Thoracic aorta (tissue), 2 donors: ENCODE measurements around the gene SORCS1. TPM values are rescaled to one million over a fixed set of nuclear protein-coding genes. Genes with fewer than 3 reads are reported as not detected.

Source experiments
- ATAC-seq: fragments of 150-250 bp; one replicate; pipeline ENCODE4 v1.8.0; 2017; ENCODE audit warnings: low read depth; ENCODE audit not compliant: insufficient number of reproducible peaks, low FRiP score
- DNase-seq: peaks from one replicate; pipeline ENCODE4 v3.0.0-alpha.2; 2020; ENCODE audit warnings: low spot score
- H3K27ac ChIP-seq, 2 donors: fragments of 200-600 bp; sonication (generic); 1 replicate in 1 of 2; 2 replicates in 1 of 2; pipeline ENCODE4 v1.5.1; 2016; ENCODE audit warnings: mild to moderate bottlenecking in 2 of 2, moderate library complexity in 2 of 2
- H3K27me3 ChIP-seq: fragments of 200-600 bp; sonication (generic); replicated peaks from 2 replicates; pipeline ENCODE4 v1.6.0; 2016; ENCODE audit warnings: mild to moderate bottlenecking; ENCODE audit not compliant: insufficient read depth
- H3K36me3 ChIP-seq: fragments of 200-600 bp; sonication (generic); one replicate; pipeline ENCODE4 v1.5.1; 2016
- H3K4me1 ChIP-seq, 2 donors: fragments of 200-600 bp; sonication (generic); 1 replicate in 1 of 2; 2 replicates in 1 of 2; pipeline versions ENCODE4 v1.5.1 to v1.6.0; 2016; ENCODE audit warnings: low read depth in 2 of 2, mild to moderate bottlenecking in 1 of 2; ENCODE audit not compliant: control insufficient read depth in 1 of 2
- H3K4me3 ChIP-seq: fragments of 200-600 bp; sonication (generic); 2 replicates; pipeline ENCODE4 v1.5.1; 2016; ENCODE audit warnings: mild to moderate bottlenecking
- H3K9me3 ChIP-seq: fragments of 200-600 bp; sonication (generic); 2 replicates; pipeline ENCODE4 v1.5.1; 2016
- CTCF ChIP-seq: fragments of 200-600 bp; sonication (generic); IDR thresholded peaks from one replicate; pipeline ENCODE4 v1.5.1; 2019; ENCODE audit warnings: antibody characterized with exemption
- total RNA-seq, 2 donors: library from RNA; depleted of rRNA; stranded (reverse); fragments of >200 nt; gene quantifications; one replicate each; pipeline versions ENCODE4 v1.1.0 to v1.2.3, GENCODE V29; 2016

Gene SORCS1
- total RNA-seq, result 1 to 10 TPM in 1 of 2 donors, under 1 TPM in 1; 0.27 to 1.1 TPM

DNA sequence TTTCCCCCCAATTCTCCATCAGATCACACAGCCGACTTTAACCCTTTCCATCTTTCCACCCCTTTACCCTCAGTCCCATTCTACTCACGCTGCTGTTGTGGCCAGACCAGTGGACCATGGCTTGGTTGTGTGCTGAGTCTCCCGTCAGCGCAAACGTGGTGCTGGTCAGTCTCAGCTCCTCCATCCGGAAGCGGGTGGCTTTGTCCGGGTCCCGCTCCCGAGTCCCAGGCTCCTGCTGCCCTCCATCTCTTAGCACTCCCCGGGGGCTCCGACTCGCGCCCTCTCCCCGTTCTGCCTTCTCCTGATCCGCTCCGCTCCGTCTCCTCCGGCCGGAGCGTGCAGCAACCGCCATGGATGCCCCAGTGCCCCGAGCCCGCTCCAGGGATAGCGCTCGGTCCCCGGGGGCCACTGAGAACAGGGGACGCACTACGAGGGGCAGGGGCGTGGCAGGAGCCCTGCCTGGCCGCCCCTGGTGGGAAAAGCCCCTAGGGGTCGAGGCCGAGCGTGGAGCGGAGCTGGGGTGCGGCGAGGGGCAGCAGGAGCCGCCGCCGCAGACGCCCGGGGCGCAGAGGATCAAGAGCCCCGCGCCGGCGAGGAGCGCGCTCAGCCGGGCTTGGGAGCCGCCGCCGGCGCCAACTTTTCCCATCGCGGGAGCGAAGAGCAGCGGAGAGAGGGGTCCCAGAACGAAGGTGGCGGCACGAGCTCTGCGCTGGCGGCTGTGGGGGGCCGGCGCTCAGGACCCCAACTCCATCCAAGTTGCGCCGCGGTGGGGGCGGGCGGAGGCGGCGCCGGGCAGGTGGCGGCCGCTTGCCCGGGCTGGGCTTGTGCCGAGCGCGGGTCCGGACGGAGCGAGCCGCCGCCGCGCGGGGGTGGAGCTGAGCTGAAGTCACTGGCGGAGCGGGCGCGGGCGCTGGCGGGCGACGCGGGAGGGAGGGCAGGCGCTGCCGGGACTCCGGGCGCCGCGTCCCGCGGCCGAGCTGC lies at the start of gene SORCS1:
SORCS1 (minus strand) TSS at position 826 of the 981 bp plus-strand sequence.
- H3K27me3 ChIP-seq, result no peaks in the 10 kb centered on the region
- no peaks in the 10 kb centered on the region for H3K36me3 ChIP-seq
- DNase-seq, result no peak
- no peak within 1 kb of the TSS for H3K27ac ChIP-seq
- H3K4me3 ChIP-seq, result peak within 1 kb of the TSS; percentile 35
- ATAC-seq, result no peak
- TF ChIP-seq CTCF, result no peak
- no peaks in the 10 kb centered on the region for H3K4me1 ChIP-seq
- H3K9me3 ChIP-seq, result no peaks in the 10 kb centered on the region

GRCh38 chr10:107214261-107214660 lies 49.8 kb upstream of the SORCS1 start:
- ATAC-seq (no peak), DNase-seq (no peak)
- Histone ChIP-seq H3K36me3 (no peaks in the 10 kb centered on the region), H3K27ac (no peak overlapping the region), H3K4me1 (no peaks in the 10 kb centered on the region), H3K4me3 (no peak overlapping the region), H3K9me3 (no peaks in the 10 kb centered on the region), H3K27me3 (no peaks in the 10 kb centered on the region)
- TF ChIP-seq CTCF, result no peak

GRCh38 chr10:107213861-107214260 lies 49.4 kb upstream of the SORCS1 start:
- DNase-seq (no peak), ATAC-seq (no peak)
- H3K4me3 ChIP-seq, result no peak overlapping the region
- no peak for TF ChIP-seq CTCF
- no peaks in the 10 kb centered on the region for H3K36me3 ChIP-seq
- H3K27ac ChIP-seq, result no peak overlapping the region
- no peaks in the 10 kb centered on the region for H3K9me3 ChIP-seq
- H3K27me3 ChIP-seq, result no peaks in the 10 kb centered on the region
- H3K4me1 ChIP-seq, result no peaks in the 10 kb centered on the region

DNA sequence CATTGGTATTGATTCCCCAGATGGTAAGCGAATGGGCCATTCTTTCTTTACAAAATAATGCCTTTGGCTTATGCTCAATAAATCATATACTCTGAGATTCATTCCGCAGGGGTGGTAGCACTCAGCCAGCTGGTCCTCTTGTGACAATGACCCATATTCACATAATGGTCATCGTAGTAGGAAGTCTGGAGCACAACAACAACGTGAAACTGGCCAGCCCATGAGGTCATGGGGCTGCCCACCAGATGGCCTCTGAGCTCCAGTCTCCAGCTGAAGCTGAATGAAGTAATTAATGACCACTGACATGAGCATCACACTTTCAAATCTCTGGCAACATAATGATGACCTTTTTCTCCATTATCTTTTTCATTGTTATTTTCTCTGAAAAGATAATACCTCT lies 42.3 kb upstream of the SORCS1 start:
- Histone ChIP-seq H3K36me3 (no peaks in the 10 kb centered on the region), H3K4me1 (no peaks in the 10 kb centered on the region), H3K27ac (no peak overlapping the region), H3K27me3 (no peaks in the 10 kb centered on the region), H3K9me3 (no peaks in the 10 kb centered on the region), H3K4me3 (no peak overlapping the region)
- ATAC-seq (no peak), DNase-seq (no peak)
- no peak for TF ChIP-seq CTCF

GRCh38 chr10:107169516-107169915 lies 5.0 kb upstream of the SORCS1 start:
- Histone ChIP-seq H3K36me3 (no peaks in the 10 kb centered on the region), H3K27me3 (no peaks in the 10 kb centered on the region)
- ATAC-seq, result no peak

More at GRCh38 chr10:107169516-107169915, 5.0 kb upstream of the SORCS1 start:
- H3K4me3 ChIP-seq, result no peak overlapping the region
- DNase-seq, result no peak
- no peaks in the 10 kb centered on the region for H3K9me3 ChIP-seq
- no peak overlapping the region for H3K27ac ChIP-seq
- TF ChIP-seq CTCF, result no peak
- no peaks in the 10 kb centered on the region for H3K4me1 ChIP-seq
